Measurements from ENCODE around the gene TMED10.
A peak's percentile ranks its signal among the peaks of the same experiment; 100 is the strongest.

DNA sequence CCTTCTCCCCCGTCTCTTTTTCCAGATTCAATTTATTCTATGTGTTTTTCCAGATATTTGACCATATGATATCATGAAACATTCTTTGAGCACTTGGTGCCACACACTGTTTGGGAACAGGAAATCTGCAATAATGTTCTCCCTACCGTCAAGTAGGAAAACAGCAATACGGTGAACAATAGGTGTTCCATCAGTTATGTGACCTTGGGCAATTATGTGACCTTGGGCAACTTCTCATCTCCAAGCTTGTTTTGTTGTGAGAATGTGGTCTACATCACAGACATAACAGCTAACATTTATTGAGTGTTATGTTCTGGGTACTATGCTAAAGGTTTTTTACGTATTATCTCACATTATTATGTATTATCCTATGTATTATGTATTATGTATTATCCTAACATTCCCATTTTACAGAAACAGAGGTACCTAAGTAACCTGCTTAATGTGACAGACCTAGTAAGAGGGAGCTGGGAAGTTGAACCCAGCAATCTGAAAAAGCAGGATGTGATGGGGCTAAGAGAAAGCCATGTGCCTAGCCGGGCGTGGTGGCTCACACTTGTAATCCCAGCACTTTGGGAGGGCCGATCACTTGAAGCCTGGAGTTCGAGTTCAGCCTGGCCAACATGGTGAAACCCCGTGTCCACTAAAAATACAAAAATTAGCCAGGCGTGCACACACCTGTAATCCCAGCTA is 48.4 kb downstream of the TMED10 start:
- TF ChIP-seq ZNF709 (CRISPR knock-in tag; IDR thresholded peaks at IDR 0.05): no peak
- no peak for TF ChIP-seq FOXK1 (CRISPR knock-in tag; IDR thresholded peaks at IDR 0.05; ENCODE audit: borderline replicate concordance, low read depth)
- TF ChIP-seq, protein P1, sequence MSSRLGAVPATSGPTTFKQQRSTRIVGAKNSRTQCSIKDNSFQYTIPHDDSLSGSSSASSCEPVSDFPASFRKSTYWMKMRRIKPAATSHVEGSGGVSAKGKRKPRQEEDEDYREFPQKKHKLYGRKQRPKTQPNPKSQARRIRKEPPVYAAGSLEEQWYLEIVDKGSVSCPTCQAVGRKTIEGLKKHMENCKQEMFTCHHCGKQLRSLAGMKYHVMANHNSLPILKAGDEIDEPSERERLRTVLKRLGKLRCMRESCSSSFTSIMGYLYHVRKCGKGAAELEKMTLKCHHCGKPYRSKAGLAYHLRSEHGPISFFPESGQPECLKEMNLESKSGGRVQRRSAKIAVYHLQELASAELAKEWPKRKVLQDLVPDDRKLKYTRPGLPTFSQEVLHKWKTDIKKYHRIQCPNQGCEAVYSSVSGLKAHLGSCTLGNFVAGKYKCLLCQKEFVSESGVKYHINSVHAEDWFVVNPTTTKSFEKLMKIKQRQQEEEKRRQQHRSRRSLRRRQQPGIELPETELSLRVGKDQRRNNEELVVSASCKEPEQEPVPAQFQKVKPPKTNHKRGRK (CRISPR knock-in tag; IDR thresholded peaks at IDR 0.05): no peak
- peak in 1 of 2 experiments; percentile 50; a peak in 1 of 4 replicates for TF ChIP-seq POLR2A (IDR thresholded peaks at IDR 0.05; ENCODE audit: insufficient read depth in 1 of 2, low read depth in 2 of 2, low read length in 2 of 2)
- no peak for TF ChIP-seq HDAC6 (IDR thresholded peaks at IDR 0.05; ENCODE audit: low read depth, low read length)
- TF ChIP-seq, protein P2, sequence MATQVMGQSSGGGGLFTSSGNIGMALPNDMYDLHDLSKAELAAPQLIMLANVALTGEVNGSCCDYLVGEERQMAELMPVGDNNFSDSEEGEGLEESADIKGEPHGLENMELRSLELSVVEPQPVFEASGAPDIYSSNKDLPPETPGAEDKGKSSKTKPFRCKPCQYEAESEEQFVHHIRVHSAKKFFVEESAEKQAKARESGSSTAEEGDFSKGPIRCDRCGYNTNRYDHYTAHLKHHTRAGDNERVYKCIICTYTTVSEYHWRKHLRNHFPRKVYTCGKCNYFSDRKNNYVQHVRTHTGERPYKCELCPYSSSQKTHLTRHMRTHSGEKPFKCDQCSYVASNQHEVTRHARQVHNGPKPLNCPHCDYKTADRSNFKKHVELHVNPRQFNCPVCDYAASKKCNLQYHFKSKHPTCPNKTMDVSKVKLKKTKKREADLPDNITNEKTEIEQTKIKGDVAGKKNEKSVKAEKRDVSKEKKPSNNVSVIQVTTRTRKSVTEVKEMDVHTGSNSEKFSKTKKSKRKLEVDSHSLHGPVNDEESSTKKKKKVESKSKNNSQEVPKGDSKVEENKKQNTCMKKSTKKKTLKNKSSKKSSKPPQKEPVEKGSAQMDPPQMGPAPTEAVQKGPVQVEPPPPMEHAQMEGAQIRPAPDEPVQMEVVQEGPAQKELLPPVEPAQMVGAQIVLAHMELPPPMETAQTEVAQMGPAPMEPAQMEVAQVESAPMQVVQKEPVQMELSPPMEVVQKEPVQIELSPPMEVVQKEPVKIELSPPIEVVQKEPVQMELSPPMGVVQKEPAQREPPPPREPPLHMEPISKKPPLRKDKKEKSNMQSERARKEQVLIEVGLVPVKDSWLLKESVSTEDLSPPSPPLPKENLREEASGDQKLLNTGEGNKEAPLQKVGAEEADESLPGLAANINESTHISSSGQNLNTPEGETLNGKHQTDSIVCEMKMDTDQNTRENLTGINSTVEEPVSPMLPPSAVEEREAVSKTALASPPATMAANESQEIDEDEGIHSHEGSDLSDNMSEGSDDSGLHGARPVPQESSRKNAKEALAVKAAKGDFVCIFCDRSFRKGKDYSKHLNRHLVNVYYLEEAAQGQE (IDR thresholded peaks at IDR 0.05; ENCODE audit: borderline replicate concordance in 1 of 2, low read depth in 1 of 2, low read length in 2 of 2): no peak
- TF ChIP-seq, protein P3, sequence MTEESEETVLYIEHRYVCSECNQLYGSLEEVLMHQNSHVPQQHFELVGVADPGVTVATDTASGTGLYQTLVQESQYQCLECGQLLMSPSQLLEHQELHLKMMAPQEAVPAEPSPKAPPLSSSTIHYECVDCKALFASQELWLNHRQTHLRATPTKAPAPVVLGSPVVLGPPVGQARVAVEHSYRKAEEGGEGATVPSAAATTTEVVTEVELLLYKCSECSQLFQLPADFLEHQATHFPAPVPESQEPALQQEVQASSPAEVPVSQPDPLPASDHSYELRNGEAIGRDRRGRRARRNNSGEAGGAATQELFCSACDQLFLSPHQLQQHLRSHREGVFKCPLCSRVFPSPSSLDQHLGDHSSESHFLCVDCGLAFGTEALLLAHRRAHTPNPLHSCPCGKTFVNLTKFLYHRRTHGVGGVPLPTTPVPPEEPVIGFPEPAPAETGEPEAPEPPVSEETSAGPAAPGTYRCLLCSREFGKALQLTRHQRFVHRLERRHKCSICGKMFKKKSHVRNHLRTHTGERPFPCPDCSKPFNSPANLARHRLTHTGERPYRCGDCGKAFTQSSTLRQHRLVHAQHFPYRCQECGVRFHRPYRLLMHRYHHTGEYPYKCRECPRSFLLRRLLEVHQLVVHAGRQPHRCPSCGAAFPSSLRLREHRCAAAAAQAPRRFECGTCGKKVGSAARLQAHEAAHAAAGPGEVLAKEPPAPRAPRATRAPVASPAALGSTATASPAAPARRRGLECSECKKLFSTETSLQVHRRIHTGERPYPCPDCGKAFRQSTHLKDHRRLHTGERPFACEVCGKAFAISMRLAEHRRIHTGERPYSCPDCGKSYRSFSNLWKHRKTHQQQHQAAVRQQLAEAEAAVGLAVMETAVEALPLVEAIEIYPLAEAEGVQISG (CRISPR knock-in tag; IDR thresholded peaks at IDR 0.05): no peak
- no peak for TF ChIP-seq RNF2 (conservative IDR thresholded peaks at IDR 0.05; ENCODE audit: low read depth)
- TF ChIP-seq ZNF12 (CRISPR knock-in tag; IDR thresholded peaks at IDR 0.05): no peak
